Measurements from ENCODE around the gene TOMM34.

The TOMM34 gene

GRCh38 chr20:44962483-44962882 lies 2.3 kb upstream of the TOMM34 start:
- DNase-seq = no peak

GRCh38 chr20:44961870-44962267 lies 1.7 kb upstream of the TOMM34 start:
- no peak for DNase-seq

DNA sequence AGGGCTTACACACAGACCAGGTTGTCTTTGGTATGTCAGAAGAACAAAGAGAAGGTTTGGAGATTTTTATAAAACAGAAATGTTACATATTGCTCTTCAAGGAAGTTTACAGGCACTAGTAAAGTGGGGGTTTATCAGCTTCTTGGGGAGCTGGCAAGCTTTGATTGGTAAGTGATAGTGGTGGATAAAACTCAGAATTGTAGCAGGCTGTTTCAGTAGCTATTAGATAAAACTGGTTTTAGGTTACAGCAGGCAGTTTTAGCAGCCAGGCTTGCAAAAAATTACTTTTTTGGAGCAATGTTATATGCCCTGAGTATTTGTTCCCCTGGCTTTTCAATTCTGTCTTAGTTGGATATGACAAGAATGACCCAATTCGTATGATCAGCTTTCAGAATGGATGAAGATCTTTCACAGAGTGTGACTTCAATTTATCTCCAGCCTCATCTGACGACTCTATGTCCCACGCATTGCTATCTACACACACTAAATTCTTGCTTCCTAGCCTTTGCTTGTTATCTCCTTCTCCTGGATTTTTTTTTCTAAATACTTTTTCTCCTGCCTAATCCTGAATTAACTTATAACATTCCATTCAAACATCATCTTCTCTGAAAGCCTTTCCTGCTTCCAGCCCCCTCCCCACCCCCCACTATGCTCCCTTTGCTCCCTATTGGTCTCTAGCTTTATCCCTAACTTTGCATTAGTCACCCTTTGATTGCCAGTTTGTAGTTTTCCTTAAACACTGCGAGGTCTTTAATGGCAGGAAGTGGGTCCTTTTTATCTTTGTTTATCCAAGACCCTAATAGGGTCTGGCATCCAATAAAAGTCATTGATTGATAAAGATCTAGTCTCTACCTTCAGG lies 1.0 kb upstream of the TOMM34 start:
- DNase-seq = no peak

- no peak for DNase-seq
Measured at GRCh38 chr20:44959638-44960102, 527 bp downstream of the TOMM34 start.

DNA sequence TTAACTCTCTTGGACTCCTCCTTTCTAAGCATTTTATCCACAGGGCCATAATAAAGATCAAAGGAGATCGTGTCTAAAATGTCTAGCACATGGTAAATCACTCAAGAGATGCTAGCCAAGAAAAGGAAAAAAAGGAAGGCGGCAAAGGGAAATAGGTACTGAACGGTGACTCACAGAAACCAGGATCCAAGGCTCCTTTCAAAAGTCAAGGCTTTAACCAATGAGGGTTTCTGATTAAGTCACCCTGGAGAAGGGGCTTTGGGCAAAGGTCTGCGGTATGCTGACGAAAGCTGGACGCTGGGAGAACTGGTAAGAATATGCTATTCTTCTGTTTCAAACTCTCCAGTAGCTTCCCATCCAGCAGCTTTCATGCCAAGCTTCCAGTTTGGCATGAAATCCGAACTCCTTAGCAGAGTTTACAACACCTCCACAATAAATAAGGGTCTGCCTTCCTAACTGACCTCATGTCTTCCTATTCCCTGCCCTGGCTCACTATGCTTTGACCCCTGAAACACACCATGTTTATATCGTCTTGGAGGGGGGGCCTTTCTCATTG lies 1.0 kb downstream of the TOMM34 start:
- DNase-seq = no peak

DNA sequence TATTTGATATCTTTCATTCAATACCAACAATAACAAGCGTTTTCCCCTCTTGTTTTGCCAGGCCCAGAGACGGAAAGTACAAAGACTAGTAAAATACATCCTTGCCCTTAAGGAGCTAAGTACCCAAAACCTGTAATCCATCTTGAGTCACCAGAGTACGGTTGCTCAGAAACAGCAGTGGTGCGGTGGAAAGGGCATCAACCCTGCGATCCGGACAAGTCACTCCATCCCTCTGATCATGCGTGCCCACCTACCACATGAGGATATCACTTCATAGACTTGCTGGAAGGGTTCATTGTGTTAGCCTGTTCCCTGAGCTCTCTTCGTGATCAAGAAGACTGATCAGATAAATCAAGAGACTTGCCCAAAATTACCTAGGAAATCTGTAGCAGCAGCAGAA lies 1.9 kb downstream of the TOMM34 start:
- DNase-seq = no peak

DNA sequence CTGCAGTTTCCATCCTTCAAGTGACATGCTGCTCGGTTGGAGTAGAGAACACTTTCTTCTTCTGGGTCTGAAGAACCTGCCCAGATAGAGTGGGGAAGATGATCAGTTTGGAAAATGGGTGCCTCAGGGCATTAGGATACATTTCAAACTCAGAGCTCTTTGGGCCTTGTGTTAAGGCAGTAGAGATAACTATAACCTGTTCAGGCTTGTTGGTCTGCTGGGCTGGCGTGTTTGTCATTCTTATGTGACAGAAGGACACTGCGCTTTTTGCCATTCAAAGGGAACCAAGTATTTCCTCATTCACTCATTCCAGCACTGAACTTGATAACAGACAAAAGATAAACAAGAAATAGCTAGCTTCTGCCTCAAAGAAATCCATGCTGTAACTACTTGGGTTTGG lies 3.8 kb downstream of the TOMM34 start:
- no peak for DNase-seq

DNA sequence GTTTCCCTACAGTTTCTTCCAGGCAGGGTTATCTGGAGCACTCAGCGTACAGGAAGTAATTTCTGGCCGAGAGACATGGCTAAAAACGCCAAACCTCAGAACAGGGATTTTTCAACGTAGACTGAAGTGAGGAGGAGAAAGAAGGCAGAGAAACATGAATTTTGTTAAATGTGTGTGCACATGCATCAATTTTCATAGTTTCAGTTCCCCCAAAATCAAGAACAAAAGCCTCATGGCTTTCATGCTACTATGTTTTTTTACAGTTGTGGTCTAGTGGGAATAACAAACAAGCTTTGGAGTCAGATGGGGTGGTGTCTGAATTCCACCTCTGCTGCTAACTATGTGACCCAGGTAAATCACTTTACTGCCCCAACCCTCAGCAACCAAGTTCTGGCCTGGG lies 4.9 kb downstream of the TOMM34 start:
- no peak for DNase-seq

DNA sequence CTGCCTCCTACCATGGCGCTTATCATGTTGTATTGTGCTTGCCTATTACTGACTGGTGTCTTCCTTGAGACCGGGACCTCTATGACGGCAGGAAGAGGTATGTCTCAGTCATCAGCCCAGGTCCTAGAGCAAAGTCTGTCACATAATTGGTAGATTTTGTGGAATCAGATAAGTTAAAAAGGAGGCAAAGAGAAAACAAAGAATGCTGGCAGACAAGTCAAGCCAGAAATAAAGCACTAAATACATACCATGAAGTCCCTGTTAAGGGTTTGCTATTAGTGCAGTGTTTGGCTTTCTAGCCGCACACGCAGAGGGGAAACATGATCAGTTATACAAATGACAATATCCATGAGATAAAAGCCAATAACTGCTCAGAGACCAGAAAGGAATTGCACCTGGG lies 6.0 kb downstream of the TOMM34 start:
- no peak for DNase-seq

DNA sequence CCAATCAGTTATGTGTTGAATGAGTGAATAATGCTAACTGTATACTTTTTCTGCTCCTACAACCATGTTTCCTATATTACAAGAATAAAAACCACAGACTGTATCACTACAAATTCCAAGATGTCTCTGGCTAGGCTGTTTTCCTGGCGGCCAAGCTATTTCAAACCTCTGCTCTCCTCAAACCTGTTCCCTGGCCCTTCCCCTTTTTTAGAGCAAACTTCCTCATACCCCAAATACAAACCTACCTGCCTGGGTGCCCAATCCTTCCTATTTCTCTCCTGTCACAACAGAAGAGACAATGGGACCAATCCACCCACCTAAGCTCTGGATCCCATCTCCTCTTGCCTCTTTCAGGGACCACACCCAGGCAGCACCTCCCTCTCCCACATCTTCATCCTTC lies 7.5 kb downstream of the TOMM34 start:
- DNase-seq = no peak

DNA sequence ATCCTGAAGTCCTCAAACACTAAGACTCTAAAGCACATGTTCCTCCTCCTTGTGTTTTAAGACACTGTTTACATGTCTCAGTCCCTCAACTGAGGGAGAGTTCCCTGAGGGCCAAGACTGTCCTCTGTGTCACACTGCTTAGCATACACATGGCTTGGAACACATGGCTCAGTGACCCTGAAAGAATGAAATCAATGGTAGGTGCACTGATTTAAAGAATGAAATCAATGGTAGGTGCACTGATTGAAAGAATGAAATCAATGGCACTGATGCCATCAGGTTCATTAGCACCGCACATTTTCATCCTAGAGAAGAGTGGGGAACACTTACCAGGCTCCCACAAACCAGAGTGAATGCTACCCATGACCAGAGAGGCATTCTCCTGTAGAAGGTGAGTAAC lies 9.8 kb downstream of the TOMM34 start:
- DNase-seq = no peak

DNA sequence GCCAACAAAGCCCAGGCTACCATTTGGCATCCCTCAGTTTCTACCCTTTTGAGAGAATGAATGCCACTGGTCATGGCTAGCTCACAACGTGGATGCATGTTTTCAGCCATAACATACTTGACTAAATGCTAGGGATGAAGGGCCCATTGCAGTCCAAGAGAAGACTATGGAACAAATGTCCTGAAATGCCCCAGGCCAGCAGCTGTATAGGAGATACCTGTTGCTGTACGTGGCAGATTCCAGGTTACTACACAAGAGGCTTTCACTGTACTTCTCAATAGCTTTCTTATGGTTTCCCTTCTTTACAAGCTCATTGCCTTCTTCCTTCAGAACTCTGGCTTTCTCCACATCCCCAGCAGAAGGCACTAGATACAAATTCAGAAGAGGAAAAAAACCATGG lies 11.7 kb downstream of the TOMM34 start:
- no peak for DNase-seq

GRCh38 chr20:44948107-44948506 lies 12.1 kb downstream of the TOMM34 start:
- no peak for DNase-seq

DNA sequence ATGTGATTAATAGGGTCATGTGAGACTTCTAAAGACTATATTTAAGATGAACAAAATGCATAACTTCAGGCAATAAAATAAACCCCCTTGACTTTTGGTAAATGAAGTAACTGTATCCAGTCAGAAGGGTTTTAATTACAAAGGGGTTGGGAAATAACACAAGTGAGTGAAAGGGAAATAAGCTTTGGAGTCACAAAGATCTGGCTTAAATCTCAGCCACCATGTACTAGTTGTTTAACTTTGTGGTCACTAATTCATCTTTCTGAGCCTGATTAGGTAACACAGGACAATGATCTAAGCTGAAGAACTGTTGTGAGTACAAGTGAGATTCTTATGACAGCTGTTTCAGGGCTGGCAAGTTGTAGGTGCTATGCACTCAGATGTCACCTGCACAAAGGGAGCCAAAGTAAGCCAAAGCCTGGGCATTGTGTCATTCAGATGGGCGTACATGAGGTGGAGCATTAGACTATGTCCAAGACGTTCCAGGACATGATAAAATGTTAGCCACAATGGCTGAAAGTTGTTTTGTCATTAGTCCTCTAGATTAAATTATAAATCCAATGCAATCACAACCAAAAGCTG lies 13.8 kb downstream of the TOMM34 start:
- no peak for DNase-seq

DNA sequence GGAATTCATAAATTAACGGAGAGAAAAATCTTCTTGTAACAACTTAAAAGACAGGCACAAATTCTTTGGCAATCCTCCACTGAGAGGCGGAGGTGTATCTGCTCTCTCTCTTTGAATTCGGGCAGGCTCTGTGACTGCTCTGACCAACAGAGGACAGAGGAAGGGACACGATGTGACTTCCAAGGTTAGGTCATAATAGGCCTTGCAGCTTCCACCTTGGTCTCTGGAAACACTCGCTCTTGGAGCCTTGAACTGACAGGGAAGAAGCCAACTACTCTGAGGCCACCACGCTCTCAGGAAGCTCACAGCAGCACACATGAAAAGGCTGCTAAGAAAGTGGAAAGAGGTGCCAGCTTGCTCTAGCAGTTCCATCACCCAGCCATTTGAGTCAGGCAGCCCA lies 14.9 kb downstream of the TOMM34 start:
- no peak for DNase-seq

- DNase-seq = no peak
Measured at GRCh38 chr20:44943828-44944227, 16.4 kb downstream of the TOMM34 start.

- DNase-seq = no peak
Measured at GRCh38 chr20:44942264-44942973, 17.8 kb downstream of the TOMM34 start.

DNA sequence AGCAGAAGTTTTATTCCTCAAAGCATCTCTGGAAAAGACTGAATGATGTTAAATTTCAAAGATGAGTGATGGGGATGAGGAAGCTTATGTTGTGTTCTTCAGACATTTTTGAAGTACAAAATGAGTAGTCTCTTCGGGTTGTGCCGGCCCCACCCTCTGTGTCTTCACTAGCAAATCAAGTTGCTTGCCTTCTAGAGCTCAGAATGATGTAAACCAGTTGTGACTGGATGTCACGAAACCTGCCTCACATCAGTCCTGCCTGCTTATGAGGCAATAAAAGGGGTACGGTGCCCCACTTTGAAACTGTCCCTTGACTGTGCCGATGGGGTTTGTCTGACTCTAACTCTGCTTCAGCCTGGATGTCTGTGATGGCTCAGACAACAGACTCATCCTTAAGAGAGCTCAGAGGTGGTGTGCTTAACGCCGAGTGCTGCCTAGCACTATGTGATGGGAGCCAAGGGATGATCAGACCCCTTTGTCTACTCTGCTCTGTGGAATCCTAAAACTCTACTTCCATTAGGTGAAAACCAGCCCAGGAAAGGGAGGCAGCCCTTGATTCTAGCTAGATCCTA lies 19.0 kb downstream of the TOMM34 start:
- no peak for DNase-seq

- DNase-seq = no peak
Measured at GRCh38 chr20:44938637-44939036, 21.6 kb downstream of the TOMM34 start.

DNA sequence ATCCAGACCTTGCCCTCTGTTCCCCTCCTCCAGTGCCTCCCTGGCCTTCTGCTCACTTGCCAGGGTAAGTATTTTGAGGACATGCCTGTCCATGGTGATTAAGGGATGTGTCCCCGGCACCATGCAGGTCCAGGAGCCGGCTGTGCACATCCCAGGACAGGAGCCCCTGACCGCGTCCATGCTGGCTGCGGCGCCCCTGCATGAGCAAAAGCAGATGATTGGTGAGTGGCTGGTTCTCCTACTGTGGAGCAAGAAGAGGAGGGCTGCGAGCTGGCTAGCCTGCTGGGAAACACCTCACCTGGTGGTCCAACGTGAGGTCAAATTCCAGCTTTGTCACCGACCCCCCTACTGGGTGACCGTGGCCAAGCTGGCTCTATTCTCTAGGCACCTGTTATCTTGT lies 23.7 kb downstream of the TOMM34 start:
- no peak for DNase-seq

GRCh38 chr20:44932916-44933315 lies 27.3 kb downstream of the TOMM34 start:
- no peak for DNase-seq

- no peak for DNase-seq
Measured at GRCh38 chr20:44931911-44932310, 28.3 kb downstream of the TOMM34 start.

- no peak for DNase-seq
Measured at GRCh38 chr20:44930517-44931168, 29.6 kb downstream of the TOMM34 start.

All from NCI-H1694 (cell line).